ENCODE measurements around the gene IGSF6.

Gene IGSF6

GRCh38 chr16:21647562-21648164 lies 4.7 kb downstream of the IGSF6 start:
- TF ChIP-seq MEIS1 (CRISPR knock-in tag; IDR thresholded peaks at IDR 0.05; ENCODE audit: borderline replicate concordance) (no peak), YY1 (tag by site-specific recombination; IDR thresholded peaks at IDR 0.05) (no peak), ZNF350 (tag by site-specific recombination; IDR thresholded peaks at IDR 0.05) (no peak), ZNF626 (tag by site-specific recombination; IDR thresholded peaks at IDR 0.05) (no peak), ZBTB8A (tag by site-specific recombination; IDR thresholded peaks at IDR 0.05) (no peak), ZNF664 (tag by site-specific recombination; IDR thresholded peaks at IDR 0.05) (no peak)
- TF ChIP-seq, protein P1, sequence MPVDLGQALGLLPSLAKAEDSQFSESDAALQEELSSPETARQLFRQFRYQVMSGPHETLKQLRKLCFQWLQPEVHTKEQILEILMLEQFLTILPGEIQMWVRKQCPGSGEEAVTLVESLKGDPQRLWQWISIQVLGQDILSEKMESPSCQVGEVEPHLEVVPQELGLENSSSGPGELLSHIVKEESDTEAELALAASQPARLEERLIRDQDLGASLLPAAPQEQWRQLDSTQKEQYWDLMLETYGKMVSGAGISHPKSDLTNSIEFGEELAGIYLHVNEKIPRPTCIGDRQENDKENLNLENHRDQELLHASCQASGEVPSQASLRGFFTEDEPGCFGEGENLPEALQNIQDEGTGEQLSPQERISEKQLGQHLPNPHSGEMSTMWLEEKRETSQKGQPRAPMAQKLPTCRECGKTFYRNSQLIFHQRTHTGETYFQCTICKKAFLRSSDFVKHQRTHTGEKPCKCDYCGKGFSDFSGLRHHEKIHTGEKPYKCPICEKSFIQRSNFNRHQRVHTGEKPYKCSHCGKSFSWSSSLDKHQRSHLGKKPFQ (tag by site-specific recombination; IDR thresholded peaks at IDR 0.05) = no peak
- H3K4me3 ChIP-seq (ENCODE audit: low read depth, low read length) = no peak overlapping the region
- no peaks in the 10 kb centered on the region for H3K4me1 ChIP-seq (ENCODE audit: control insufficient read depth, insufficient read depth, low read length)
- ChIA-PET CTCF (interaction anchor here (0.5 to 2.3 kb wide), 2 partner anchors 10 to 46 kb away, joined by 5 to 10 read pairs; no protein-coding TSS in a partner anchor), POLR2A (no interaction called here)
- no peaks in the 10 kb centered on the region for H3K9me3 ChIP-seq (ENCODE audit: control insufficient read depth, insufficient read depth, low read depth, low read length)
- H3K36me3 ChIP-seq (ENCODE audit: control insufficient read depth in 2 of 2, insufficient read depth in 1 of 2, low read length in 2 of 2) = peaks cover 0 to 5% of the 10 kb centered on the region in 2 experiments; a peak in 1 of 3 replicates
- no peak overlapping the region for H3K27ac ChIP-seq (ENCODE audit: extremely low read depth, low read depth, low read length)

DNA sequence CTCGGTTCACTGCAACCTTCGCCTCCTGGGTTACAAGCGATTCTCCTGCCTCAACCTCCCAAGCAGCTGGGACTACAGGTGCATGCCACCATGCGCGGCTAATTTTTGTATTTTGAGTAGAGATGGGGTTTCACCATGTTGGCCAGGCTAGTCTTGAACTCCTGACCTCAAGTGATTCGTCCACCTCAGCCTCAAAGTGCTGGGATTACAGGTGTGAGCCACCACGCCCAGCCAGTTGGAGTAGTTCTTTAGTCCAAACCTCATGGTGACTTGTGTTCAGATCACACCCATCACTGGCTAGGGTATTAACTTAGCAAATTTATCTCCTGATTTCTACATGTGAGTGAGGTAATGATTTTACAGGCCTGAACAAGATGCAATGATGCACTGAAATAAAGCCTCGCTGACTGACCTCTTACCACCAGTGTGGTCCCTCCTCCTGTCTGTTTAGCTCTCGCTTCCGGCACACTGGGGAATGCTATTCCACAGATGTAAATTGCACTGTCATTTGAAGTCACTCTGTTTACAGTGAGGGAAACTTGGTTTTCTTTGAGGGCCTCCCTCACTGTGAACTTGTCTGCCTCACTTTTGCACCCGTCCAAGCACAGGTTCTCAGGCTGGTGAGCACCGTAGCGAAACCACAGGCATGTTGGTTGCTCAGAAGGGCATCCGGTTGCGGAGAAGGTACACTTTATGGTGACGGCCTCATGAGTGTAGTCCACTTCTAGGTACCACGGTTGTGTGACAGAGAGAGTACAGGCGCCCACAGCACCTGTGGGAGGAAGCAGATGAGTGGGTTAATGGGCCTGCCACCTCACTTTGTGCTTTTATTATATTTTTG lies 5.5 kb downstream of the IGSF6 start:
- Histone ChIP-seq H3K36me3 (ENCODE audit: control insufficient read depth in 2 of 2, insufficient read depth in 1 of 2, low read length in 2 of 2) (peaks cover 0 to 5% of the 10 kb centered on the region in 2 experiments; a peak in 1 of 3 replicates), H3K27ac (ENCODE audit: extremely low read depth, low read depth, low read length) (no peak overlapping the region), H3K4me1 (ENCODE audit: control insufficient read depth, insufficient read depth, low read length) (no peaks in the 10 kb centered on the region), H3K4me3 (ENCODE audit: low read depth, low read length) (no peak overlapping the region), H3K9me3 (ENCODE audit: control insufficient read depth, insufficient read depth, low read depth, low read length) (no peaks in the 10 kb centered on the region)
- CTCF ChIA-PET = interaction anchor here (1.9 to 2.3 kb wide), 2 partner anchors 10 kb away, joined by 10 to 14 read pairs; no protein-coding TSS in a partner anchor
- POLR2A ChIA-PET = no interaction called here
- TF ChIP-seq, protein P2, sequence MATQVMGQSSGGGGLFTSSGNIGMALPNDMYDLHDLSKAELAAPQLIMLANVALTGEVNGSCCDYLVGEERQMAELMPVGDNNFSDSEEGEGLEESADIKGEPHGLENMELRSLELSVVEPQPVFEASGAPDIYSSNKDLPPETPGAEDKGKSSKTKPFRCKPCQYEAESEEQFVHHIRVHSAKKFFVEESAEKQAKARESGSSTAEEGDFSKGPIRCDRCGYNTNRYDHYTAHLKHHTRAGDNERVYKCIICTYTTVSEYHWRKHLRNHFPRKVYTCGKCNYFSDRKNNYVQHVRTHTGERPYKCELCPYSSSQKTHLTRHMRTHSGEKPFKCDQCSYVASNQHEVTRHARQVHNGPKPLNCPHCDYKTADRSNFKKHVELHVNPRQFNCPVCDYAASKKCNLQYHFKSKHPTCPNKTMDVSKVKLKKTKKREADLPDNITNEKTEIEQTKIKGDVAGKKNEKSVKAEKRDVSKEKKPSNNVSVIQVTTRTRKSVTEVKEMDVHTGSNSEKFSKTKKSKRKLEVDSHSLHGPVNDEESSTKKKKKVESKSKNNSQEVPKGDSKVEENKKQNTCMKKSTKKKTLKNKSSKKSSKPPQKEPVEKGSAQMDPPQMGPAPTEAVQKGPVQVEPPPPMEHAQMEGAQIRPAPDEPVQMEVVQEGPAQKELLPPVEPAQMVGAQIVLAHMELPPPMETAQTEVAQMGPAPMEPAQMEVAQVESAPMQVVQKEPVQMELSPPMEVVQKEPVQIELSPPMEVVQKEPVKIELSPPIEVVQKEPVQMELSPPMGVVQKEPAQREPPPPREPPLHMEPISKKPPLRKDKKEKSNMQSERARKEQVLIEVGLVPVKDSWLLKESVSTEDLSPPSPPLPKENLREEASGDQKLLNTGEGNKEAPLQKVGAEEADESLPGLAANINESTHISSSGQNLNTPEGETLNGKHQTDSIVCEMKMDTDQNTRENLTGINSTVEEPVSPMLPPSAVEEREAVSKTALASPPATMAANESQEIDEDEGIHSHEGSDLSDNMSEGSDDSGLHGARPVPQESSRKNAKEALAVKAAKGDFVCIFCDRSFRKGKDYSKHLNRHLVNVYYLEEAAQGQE (tag by site-specific recombination; IDR thresholded peaks at IDR 0.05) = no peak
- TF ChIP-seq ZNF777 (tag by site-specific recombination; IDR thresholded peaks at IDR 0.05; ENCODE audit: borderline replicate concordance) = no peak
- TF ChIP-seq ZBTB11 (tag by site-specific recombination; conservative IDR thresholded peaks at IDR 0.05; ENCODE audit: low read depth) = no peak
- TF ChIP-seq EGR2 (tag by site-specific recombination; IDR thresholded peaks at IDR 0.05; ENCODE audit: low read depth) = 0 out of 2 replicates have a peak, but pooled peaks have one; percentile 8
- no peak for TF ChIP-seq ZNF629 (tag by site-specific recombination; IDR thresholded peaks at IDR 0.05)
- TF ChIP-seq ZNF623 (tag by site-specific recombination; IDR thresholded peaks at IDR 0.05) = no peak
- TF ChIP-seq SP7 (tag by site-specific recombination; IDR thresholded peaks at IDR 0.05) = no peak

Measured in HEK293 (cell line).